ENCODE data around the gene NAALADL2.

DNA sequence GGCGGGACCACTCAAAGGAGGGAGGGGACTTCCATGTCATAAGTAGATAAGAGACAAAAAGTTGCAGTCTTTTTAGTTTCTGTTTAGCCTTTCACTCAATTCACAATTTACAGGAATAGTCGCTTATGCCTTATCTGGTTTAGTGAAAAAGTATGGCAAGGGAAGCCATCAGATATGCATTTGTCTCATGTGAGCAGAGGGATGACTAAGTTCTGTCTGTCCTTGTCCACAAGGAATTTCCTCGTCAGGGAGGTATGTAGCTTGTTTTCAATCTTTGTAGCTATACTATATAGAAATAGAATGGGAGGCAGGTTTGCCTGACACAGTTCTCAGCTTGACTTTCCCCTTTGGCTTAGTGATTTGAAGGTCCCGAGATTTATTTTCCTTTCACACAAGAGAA lies 882.8 kb downstream of the NAALADL2 start:
- no peak for TF ChIP-seq POLR2AphosphoS5 (IDR thresholded peaks at IDR 0.05)
- TF ChIP-seq EP300 (IDR thresholded peaks at IDR 0.05) = no peak
- no peak for TF ChIP-seq CTCF (IDR thresholded peaks at IDR 0.05)
- TF ChIP-seq POLR2A (IDR thresholded peaks at IDR 0.05; ENCODE audit: low read depth) = no peak
